NCI-H748 treated with DMSO at 0.1 percent for 48 hours (cell line): Measurements from ENCODE around the gene SELENOT.

Experiments
- DNase-seq: peaks from one replicate; lab custom pipeline; 2025; lab: John Stamatoyannopoulos, UW

SELENOT gene

DNA sequence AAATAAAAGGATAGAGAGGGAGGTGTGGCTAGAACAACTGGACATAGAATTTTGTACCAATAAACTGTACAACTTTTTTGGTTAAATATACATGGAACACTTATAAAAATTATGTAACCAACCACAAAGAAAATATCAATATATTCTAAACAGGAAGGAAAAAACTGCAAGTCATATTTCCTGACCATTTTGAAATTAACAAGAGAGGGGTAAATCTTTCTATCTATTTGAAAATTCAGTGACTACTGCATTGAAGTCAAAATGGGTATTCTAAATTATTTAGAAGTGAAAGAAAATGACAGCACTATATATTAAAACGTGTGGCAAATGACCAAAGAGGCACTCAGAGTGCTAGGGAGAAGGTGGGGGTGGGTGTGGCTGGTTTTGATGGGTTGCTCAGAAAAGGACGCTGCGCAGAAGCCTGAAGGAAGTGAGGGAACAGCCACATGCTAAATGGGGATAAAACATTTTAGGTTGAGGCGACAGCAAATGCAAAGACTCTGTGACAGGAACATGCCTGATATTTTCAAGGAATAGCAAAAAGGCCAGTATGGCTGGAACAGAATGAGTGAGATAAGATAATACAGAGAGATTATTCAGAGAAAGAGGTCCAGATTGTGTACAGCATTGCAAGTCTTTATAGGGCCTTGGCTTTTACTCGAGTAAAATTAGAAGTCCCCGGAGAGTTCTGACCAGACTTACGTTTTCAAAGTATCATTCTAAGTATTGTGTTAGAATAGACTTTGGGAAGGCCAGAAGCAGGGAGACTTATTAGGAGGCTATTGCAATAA, 59.5 kb downstream of the SELENOT start:
- no peak for DNase-seq

DNA sequence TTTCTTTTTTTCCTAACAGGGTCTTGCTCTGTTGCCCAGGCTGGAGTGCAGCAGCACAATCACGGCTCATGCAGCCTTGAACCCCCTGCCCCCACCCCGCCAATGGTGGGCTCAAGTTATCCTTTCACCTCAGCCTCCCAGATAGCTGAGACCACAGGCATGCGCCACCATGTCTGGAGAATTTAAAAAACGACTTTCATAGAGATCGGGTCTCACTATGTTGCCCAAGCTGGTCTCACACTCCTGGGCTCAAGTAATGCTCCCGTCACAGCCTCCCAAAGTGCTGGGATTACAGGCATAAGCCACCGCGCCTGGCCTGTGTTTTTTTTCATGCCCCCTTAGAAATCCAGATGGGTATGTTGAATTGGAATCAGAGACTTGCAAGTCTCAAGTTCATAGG, 60.3 kb downstream of the SELENOT start:
- DNase-seq, result no peak

DNA sequence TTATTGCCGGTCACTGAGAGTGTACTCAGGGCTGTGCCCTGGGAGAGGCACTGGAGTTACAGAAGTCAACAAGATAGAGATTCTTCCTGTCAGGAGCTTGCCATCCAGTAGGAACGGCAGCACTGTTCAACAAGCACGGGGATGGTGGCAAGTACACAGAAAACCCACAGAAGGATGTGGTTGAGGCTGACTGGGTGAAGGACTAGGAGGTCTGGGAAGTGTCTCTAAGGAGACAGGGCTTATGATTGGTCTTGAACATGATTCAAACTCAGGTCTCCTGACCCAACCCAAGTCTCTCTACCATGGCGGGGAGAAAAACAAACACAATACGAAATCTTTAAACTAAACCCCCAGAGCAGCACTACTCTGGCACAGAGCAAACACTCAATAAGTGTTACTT, 63.0 kb downstream of the SELENOT start:
- no peak for DNase-seq

DNA sequence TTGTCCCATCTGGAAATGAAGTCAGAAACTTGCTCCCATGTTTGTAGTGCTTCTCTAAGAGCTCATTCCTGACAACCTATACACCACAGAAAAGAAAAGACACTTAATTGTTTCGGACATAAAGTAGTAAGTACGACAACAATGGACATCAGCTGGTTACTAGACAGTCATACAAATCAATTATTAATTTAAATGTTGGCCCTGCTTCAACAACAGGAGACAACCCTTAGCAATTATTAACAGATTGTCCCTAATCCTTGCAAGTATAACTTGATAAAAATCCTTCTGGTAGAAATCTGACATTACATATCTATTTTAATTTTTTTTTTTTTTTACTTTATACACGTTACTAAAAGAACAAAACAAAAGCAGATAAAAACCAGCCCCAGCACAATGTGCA, 70.8 kb downstream of the SELENOT start:
- DNase-seq, result no peak

DNA sequence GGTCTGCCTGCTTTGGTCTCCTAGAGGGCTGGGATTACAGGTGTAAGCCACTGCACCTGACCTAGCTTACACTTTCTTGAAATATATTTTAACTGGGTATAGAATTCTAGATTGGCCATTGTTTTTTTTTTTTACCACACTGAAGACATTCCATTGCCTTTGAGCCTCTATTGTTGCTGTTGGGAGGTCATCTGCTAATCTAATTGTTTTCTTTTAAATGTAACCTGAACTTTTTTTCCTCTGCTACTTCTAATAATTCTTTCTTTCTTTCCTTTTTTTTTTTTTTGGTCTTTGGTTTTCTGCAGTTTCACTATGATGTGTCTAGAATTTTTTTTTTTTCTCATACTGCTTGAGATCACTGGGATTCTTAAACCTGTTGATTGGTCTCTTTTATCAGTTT, 72.5 kb downstream of the SELENOT start:
- DNase-seq, result no peak
